ENCODE data around the gene CRYBA1.

Gene CRYBA1

GRCh38 chr17:29250666-29251065, 4.0 kb downstream of the CRYBA1 start:
- no peak for TF ChIP-seq POLR2AphosphoS5 (IDR thresholded peaks at IDR 0.05; ENCODE audit: low read depth, low read length)
- no peak for TF ChIP-seq SIN3A (IDR thresholded peaks at IDR 0.05; ENCODE audit: borderline replicate concordance, insufficient read depth, low read length)
- no peak for TF ChIP-seq FOXP2 (optimal IDR thresholded peaks at IDR 0.05; ENCODE audit: borderline replicate concordance, extremely low read depth, extremely low read length, insufficient read depth)
- no peak for TF ChIP-seq REST (IDR thresholded peaks at IDR 0.05; ENCODE audit: insufficient read depth in 1 of 2, low read depth in 2 of 2, low read length in 2 of 2)
- no peak for TF ChIP-seq TAF1 (IDR thresholded peaks at IDR 0.05; ENCODE audit: borderline replicate concordance, insufficient read depth, low read length)

GRCh38 chr17:29251184-29251583, 4.5 kb downstream of the CRYBA1 start:
- TF ChIP-seq POLR2AphosphoS5 (IDR thresholded peaks at IDR 0.05; ENCODE audit: low read depth, low read length) (no peak), SIN3A (IDR thresholded peaks at IDR 0.05; ENCODE audit: borderline replicate concordance, insufficient read depth, low read length) (no peak), FOXP2 (optimal IDR thresholded peaks at IDR 0.05; ENCODE audit: borderline replicate concordance, extremely low read depth, extremely low read length, insufficient read depth) (no peak), REST (IDR thresholded peaks at IDR 0.05; ENCODE audit: insufficient read depth in 1 of 2, low read depth in 2 of 2, low read length in 2 of 2) (no peak), TAF1 (IDR thresholded peaks at IDR 0.05; ENCODE audit: borderline replicate concordance, insufficient read depth, low read length) (no peak)

- TF ChIP-seq FOXP2 (optimal IDR thresholded peaks at IDR 0.05; ENCODE audit: borderline replicate concordance, extremely low read depth, extremely low read length, insufficient read depth) (peak; percentile 74), POLR2AphosphoS5 (IDR thresholded peaks at IDR 0.05; ENCODE audit: low read depth, low read length) (no peak), REST (IDR thresholded peaks at IDR 0.05; ENCODE audit: insufficient read depth in 1 of 2, low read depth in 2 of 2, low read length in 2 of 2) (no peak), TAF1 (IDR thresholded peaks at IDR 0.05; ENCODE audit: borderline replicate concordance, insufficient read depth, low read length) (no peak), SIN3A (IDR thresholded peaks at IDR 0.05; ENCODE audit: borderline replicate concordance, insufficient read depth, low read length) (no peak)
These were observed 5.6 kb downstream of the CRYBA1 start for GRCh38 chr17:29252101-29252791.

DNA sequence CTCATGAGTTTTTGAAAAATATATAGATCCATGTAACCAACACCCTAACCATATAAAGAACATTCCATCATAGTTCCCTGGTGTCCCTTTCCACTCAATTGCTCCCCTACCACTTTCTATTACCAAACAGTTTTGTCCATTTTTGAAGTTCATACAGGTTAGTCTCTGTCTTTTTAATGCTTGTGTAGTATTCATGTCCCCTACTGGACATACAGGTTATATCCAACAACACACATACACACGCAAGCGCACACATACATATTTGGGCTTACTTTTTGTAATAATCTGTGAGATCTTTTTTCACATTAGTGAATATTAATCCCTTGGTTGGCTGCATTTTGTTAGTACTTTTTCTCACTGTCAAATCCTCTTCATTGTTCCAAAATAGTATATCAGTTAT, 6.4 kb downstream of the CRYBA1 start:
- no peak for TF ChIP-seq SIN3A (IDR thresholded peaks at IDR 0.05; ENCODE audit: borderline replicate concordance, insufficient read depth, low read length)

GRCh38 chr17:29255926-29256522, 9.4 kb downstream of the CRYBA1 start:
- TF ChIP-seq FOXP2 (optimal IDR thresholded peaks at IDR 0.05; ENCODE audit: borderline replicate concordance, extremely low read depth, extremely low read length, insufficient read depth) = no peak
- no peak for TF ChIP-seq TAF1 (IDR thresholded peaks at IDR 0.05; ENCODE audit: borderline replicate concordance, insufficient read depth, low read length)
- TF ChIP-seq REST (IDR thresholded peaks at IDR 0.05; ENCODE audit: insufficient read depth in 1 of 2, low read depth in 2 of 2, low read length in 2 of 2) = no peak
- TF ChIP-seq SIN3A (IDR thresholded peaks at IDR 0.05; ENCODE audit: borderline replicate concordance, insufficient read depth, low read length) = no peak
- no peak; the same call in 1 of the 2 replicates for TF ChIP-seq POLR2AphosphoS5 (IDR thresholded peaks at IDR 0.05; ENCODE audit: low read depth, low read length)

Data from PFSK-1 (cell line).